ENCODE data around the gene ARHGAP8.

Gene ARHGAP8

DNA sequence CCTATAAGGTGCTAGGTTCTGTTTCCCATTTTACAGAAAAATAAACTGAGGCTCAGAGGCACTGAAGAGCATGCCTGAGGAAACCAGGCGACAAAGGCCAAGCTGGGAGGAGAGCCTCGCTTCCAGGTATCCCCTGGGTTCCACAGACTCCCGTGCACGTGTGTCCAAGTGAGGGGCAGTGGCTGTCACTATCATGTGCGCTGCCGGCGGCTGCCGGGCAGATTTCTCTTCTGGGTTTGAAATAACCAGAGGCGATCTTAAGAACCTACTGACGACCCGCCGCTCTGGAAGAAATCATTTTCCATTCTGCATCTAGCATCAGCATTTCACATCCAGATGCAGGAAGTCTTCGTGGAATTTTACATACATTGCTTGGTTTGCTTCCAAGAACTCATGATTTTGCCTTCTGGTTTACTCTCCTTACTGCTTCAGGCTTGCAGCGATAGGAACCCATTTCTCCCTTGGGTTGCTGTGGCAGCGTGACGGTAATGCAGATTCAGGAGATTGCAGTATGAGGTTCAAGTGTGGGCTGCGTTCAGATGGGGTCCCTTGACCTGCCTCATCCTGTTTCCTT is 28.6 kb downstream of the ARHGAP8 start:
- TF ChIP-seq, protein P1, sequence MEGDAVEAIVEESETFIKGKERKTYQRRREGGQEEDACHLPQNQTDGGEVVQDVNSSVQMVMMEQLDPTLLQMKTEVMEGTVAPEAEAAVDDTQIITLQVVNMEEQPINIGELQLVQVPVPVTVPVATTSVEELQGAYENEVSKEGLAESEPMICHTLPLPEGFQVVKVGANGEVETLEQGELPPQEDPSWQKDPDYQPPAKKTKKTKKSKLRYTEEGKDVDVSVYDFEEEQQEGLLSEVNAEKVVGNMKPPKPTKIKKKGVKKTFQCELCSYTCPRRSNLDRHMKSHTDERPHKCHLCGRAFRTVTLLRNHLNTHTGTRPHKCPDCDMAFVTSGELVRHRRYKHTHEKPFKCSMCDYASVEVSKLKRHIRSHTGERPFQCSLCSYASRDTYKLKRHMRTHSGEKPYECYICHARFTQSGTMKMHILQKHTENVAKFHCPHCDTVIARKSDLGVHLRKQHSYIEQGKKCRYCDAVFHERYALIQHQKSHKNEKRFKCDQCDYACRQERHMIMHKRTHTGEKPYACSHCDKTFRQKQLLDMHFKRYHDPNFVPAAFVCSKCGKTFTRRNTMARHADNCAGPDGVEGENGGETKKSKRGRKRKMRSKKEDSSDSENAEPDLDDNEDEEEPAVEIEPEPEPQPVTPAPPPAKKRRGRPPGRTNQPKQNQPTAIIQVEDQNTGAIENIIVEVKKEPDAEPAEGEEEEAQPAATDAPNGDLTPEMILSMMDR (IDR thresholded peaks at IDR 0.05; ENCODE audit: low read length, missing control alignments): no peak
- no peak overlapping the region for H3K4me3 ChIP-seq (replicated peaks; ENCODE audit: low read depth, low read length)
- DNase-seq (ENCODE audit: low read depth): no peak

DNA sequence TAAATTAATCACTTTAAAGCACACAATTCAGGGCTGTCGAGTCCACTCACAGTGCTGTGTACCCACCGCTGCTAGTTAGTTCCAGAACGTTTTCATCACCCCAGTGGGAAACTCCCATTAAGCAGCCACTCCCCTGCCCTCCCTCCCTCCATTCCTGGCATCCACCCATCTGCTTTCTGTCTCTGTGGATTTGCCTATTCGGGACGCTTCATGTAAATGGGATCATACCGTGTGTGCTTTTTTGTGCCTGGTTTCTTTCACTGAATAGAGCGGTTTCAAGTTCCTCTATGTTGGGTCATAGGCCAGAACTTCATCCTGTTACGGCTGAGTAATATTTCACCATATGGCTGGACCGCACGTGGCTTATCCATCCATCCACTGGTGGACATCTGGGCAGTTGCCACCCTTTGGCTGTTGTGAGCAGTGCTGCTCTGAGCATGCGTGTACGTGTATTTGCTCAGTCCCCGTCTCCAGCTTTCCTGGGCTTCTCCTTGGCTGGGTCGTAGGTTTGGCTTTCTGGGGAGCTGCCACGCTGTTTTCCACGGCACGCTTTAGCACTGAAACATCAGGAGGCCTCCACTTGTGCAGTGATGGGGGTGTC is 30.1 kb downstream of the ARHGAP8 start:
- no peak overlapping the region for H3K4me3 ChIP-seq (replicated peaks; ENCODE audit: low read depth, low read length)
- DNase-seq (ENCODE audit: low read depth): peak; percentile 20
- TF ChIP-seq, protein P1 (IDR thresholded peaks at IDR 0.05; ENCODE audit: low read length, missing control alignments): no peak

DNA sequence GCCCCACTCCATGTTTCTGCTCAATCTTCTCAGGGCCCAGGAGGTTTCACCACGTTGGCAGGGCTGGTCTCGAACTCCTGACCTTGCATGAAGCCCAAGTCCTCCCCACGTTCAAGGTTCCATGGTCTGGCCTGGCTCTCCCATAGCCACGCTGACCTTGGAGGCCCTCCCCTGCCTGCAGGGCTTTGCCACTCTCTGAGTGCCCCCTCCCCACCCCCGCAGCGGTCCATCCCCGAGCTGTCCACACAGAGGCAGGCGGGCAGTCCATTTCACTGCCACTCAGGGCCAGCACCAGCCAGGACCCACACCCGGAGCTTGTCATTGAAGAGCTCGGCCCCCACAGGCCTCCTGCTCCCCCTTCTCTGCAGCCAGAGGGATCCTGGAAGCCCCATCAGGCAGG is 30.7 kb downstream of the ARHGAP8 start:
- TF ChIP-seq, protein P1 (IDR thresholded peaks at IDR 0.05; ENCODE audit: low read length, missing control alignments): no peak
- no peak overlapping the region for H3K4me3 ChIP-seq (replicated peaks; ENCODE audit: low read depth, low read length)
- DNase-seq (ENCODE audit: low read depth): no peak

DNA sequence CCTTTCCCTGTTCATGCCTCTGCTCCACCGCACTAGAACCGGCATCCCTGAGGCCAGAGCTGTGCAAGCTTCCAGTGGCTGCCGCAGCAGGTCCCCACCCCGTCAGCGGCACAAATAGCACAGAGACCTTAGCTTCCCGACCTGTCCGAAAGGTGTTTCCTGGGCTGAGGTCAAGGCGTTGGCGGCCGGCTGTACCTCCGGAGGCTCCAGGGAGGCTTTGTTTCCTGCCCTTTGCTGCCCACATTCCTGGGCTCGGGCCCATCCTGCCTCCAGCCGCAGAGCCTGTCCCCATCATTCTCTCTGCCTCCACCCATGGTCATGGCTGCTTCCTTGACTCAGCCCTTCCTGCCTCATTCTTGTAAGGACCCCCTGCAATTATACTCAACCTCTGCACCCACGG is 31.2 kb downstream of the ARHGAP8 start:
- TF ChIP-seq, protein P1 (IDR thresholded peaks at IDR 0.05; ENCODE audit: low read length, missing control alignments): no peak
- no peak for DNase-seq (ENCODE audit: low read depth)
- H3K4me3 ChIP-seq (replicated peaks; ENCODE audit: low read depth, low read length): no peak overlapping the region

DNA sequence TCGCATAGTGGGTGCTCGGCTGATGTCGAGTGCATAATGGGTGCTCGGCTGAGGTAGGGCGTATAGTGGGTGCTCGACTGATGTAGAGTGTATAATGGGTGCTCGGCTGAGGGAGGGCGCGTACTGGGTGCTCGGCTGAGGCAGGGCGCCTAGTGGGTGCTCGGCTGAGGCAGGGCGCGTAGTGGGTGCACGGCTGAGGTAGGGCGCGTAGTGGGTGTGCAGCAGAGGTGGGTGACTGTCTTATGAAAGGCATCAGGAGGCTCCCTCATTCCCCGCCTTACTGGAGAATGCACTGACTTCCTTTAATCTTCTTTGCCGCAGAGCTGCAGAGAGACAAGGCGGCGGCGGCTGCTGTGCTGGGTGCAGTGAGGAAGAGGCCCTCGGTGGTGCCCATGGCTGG is 33.8 kb downstream of the ARHGAP8 start:
- TF ChIP-seq, protein P1 (IDR thresholded peaks at IDR 0.05; ENCODE audit: low read length, missing control alignments): no peak
- DNase-seq (ENCODE audit: low read depth): no peak
- H3K4me3 ChIP-seq (replicated peaks; ENCODE audit: low read depth, low read length): no peak overlapping the region

DNA sequence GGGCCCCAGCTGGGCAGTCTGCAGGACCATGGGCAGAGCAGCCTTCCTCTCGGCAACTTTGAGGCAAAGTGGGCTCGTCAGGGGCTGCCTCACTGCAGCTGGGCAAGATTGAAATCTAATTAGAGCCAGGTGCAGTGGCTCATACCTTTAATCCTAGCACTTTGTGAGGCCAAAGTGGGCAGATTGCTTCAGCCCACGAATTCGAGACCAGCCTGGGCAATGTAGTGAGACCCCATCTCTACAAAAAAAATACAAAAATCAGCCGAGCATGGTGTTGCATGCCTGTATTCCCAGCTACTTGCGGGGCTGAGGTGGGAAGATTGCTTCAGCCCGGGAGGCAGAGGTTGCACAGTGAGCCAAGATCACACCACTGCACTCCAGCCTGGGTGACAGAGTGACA is 34.2 kb downstream of the ARHGAP8 start:
- H3K4me3 ChIP-seq (replicated peaks; ENCODE audit: low read depth, low read length): no peak overlapping the region
- TF ChIP-seq, protein P1 (IDR thresholded peaks at IDR 0.05; ENCODE audit: low read length, missing control alignments): no peak
- no peak for DNase-seq (ENCODE audit: low read depth)

DNA sequence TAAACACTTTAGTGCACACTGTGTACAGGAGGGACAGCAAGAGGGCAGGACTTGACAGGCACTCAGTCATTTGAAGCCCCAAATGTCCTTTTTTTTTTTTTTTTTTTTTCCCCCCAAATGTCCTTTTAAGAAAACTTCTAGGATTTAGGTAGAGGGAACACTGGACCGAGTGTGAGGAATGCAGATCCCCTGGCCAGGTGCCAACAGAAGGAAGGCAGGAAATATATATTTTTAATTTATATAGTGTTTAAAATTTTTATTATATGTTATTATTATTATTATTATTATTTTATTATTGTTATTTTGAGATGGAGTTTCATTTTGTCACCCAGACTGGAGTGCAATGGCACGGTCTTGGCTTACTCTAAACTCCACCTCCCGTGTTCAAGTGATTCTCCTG is 35.5 kb downstream of the ARHGAP8 start:
- TF ChIP-seq, protein P1 (IDR thresholded peaks at IDR 0.05; ENCODE audit: low read length, missing control alignments): no peak
- DNase-seq (ENCODE audit: low read depth): no peak
- no peak overlapping the region for H3K4me3 ChIP-seq (replicated peaks; ENCODE audit: low read depth, low read length)

All from fibroblast of pulmonary artery (primary cell).